KOPT-K1 (cell line): ENCODE measurements around the gene SGIP1.
"Not testable (repeated sequence)": the region's sequence is repeated elsewhere in the genome, so short reads cannot be mapped to it uniquely, and the experiment has no call there.

Experiments used
- H3K27ac ChIP-seq: fragments of 200-600 bp; sonication (generic); 2 replicates; pipeline ENCODE4 v1.5.1; 2016; ENCODE audit warnings: antibody characterized with exemption, mild to moderate bottlenecking, low read depth, low read length; ENCODE audit not compliant: poor library complexity, severe bottlenecking
- H3K36me3 ChIP-seq: fragments of 200-600 bp; sonication (generic); 2 replicates; pipeline ENCODE4 v1.5.1; 2017; ENCODE audit warnings: antibody characterized with exemption, mild to moderate bottlenecking, low read length, moderate library complexity; ENCODE audit not compliant: insufficient read depth
- H3K9me3 ChIP-seq: fragments of 200-600 bp; sonication (generic); 2 replicates; pipeline ENCODE4 v1.5.1; 2017; ENCODE audit warnings: antibody characterized with exemption, low read length, mild to moderate bottlenecking; ENCODE audit not compliant: insufficient read depth, poor library complexity, severe bottlenecking

The SGIP1 gene

GRCh38 chr1:66777831-66778230 is 243.9 kb downstream of the SGIP1 start:
- no peaks in the 10 kb centered on the region for H3K36me3 ChIP-seq
- no peaks in the 10 kb centered on the region for H3K9me3 ChIP-seq
- H3K27ac ChIP-seq, result no peak overlapping the region

- H3K27ac ChIP-seq, result no peak overlapping the region
- no peaks in the 10 kb centered on the region for H3K9me3 ChIP-seq
- no peaks in the 10 kb centered on the region for H3K36me3 ChIP-seq
These were observed 244.3 kb downstream of the SGIP1 start for GRCh38 chr1:66778266-66778665.

- Histone ChIP-seq H3K27ac (no peak overlapping the region), H3K36me3 (no peaks in the 10 kb centered on the region), H3K9me3 (no peaks in the 10 kb centered on the region)
These were observed 245.0 kb downstream of the SGIP1 start for GRCh38 chr1:66778969-66779368.

- Histone ChIP-seq H3K27ac (no peak overlapping the region), H3K9me3 (no peaks in the 10 kb centered on the region), H3K36me3 (no peaks in the 10 kb centered on the region)
These were observed 245.6 kb downstream of the SGIP1 start for GRCh38 chr1:66779475-66780078.

- H3K9me3 ChIP-seq, H3K27ac ChIP-seq, H3K36me3 ChIP-seq: not testable (repeated sequence)
These were observed 251.8 kb downstream of the SGIP1 start for GRCh38 chr1:66785800-66786199.

GRCh38 chr1:66787641-66788040 is 253.7 kb downstream of the SGIP1 start:
- no peaks in the 10 kb centered on the region for H3K9me3 ChIP-seq
- H3K27ac ChIP-seq, result no peak overlapping the region
- no peaks in the 10 kb centered on the region for H3K36me3 ChIP-seq

- H3K36me3 ChIP-seq, result no peaks in the 10 kb centered on the region
- no peaks in the 10 kb centered on the region for H3K9me3 ChIP-seq
- H3K27ac ChIP-seq, result no peak overlapping the region
These were observed 254.4 kb downstream of the SGIP1 start for GRCh38 chr1:66788231-66788939.

GRCh38 chr1:66791621-66792610 is 258.0 kb downstream of the SGIP1 start:
- Histone ChIP-seq H3K27ac (no peak overlapping the region), H3K9me3 (no peaks in the 10 kb centered on the region), H3K36me3 (no peaks in the 10 kb centered on the region)

GRCh38 chr1:66795839-66796238 is 261.9 kb downstream of the SGIP1 start:
- not testable (repeated sequence) for H3K36me3 ChIP-seq, H3K27ac ChIP-seq, H3K9me3 ChIP-seq
